ENCODE measurements around the gene ELMO1. TPM values are rescaled to one million over a fixed set of nuclear protein-coding genes. Genes with fewer than 3 reads are reported as not detected.
A peak's percentile ranks its signal among the peaks of the same experiment; 100 is the strongest.

The ELMO1 gene
- total and polyA plus RNA-seq, 8 donors, result 3.0 to 20.6 (median 6.6) TPM

- FAIRE-seq, result no peak
- no peaks in the 10 kb centered on the region for H3K36me3 ChIP-seq
- no peak for ATAC-seq
- 43 to 58% methylated on average over 1 of the region's 1 CpG for WGBS, 2 donors
- H3K27me3 ChIP-seq, result no peaks in the 10 kb centered on the region
- no peak for DNase-seq
- H3K4me3 ChIP-seq, result no peak overlapping the region
- H3K4me1 ChIP-seq, result no peaks in the 10 kb centered on the region
- intact Hi-C loops (cut with DNase I), result no loop called here
- no peak overlapping the region for H3K27ac ChIP-seq
- no peaks in the 10 kb centered on the region for H3K9me3 ChIP-seq
- TF ChIP-seq CTCF (IDR thresholded peaks at IDR 0.05), result no peak
Measured at GRCh38 chr7:36819639-36820038, 629.0 kb downstream of the ELMO1 start.

- no peak overlapping the region for H3K27ac ChIP-seq
- FAIRE-seq (no peak), DNase-seq (no peak), ATAC-seq (peak in 1 of 4 donors; percentile 31)
- no peaks in the 10 kb centered on the region for H3K36me3 ChIP-seq
- 40 to 49% methylated on average over 4 of the region's 4 CpGs for WGBS, 2 donors
- no peak overlapping the region for H3K4me3 ChIP-seq
- no peaks in the 10 kb centered on the region for H3K4me1 ChIP-seq
- intact Hi-C loops (cut with DNase I), result no loop called here
- no peaks in the 10 kb centered on the region for H3K9me3 ChIP-seq
- H3K27me3 ChIP-seq, result no peaks in the 10 kb centered on the region
- TF ChIP-seq CTCF (IDR thresholded peaks at IDR 0.05), result no peak
Measured at GRCh38 chr7:36814311-36814710, 634.4 kb downstream of the ELMO1 start.

GRCh38 chr7:36811807-36812206 lies 636.9 kb downstream of the ELMO1 start:
- DNase-seq, result no peak
- no peak for FAIRE-seq
- H3K27ac ChIP-seq, result no peak overlapping the region
- ATAC-seq, result no peak
- H3K36me3 ChIP-seq, result no peaks in the 10 kb centered on the region
- no peak overlapping the region for H3K4me3 ChIP-seq
- no peaks in the 10 kb centered on the region for H3K27me3 ChIP-seq
- H3K4me1 ChIP-seq, result no peaks in the 10 kb centered on the region
- TF ChIP-seq CTCF (IDR thresholded peaks at IDR 0.05), result no peak
- WGBS, 2 donors, result 77 to 80% methylated on average over 3 of the region's 3 CpGs
- no peaks in the 10 kb centered on the region for H3K9me3 ChIP-seq
- intact Hi-C loops (cut with DNase I), result no loop called here

- no peak for FAIRE-seq
Measured at GRCh38 chr7:36810489-36810888, 638.2 kb downstream of the ELMO1 start.

GRCh38 chr7:36810032-36810431 lies 638.6 kb downstream of the ELMO1 start:
- ATAC-seq, result no peak
- intact Hi-C loops (cut with DNase I), result no loop called here
- Histone ChIP-seq H3K36me3 (no peaks in the 10 kb centered on the region), H3K4me1 (no peaks in the 10 kb centered on the region), H3K9me3 (no peaks in the 10 kb centered on the region), H3K4me3 (no peak overlapping the region), H3K27me3 (no peaks in the 10 kb centered on the region), H3K27ac (no peak overlapping the region)
- no peak for DNase-seq
- no peak for TF ChIP-seq CTCF (IDR thresholded peaks at IDR 0.05)
- WGBS, 2 donors, result 93 to 100% methylated on average over 1 of the region's 1 CpG
- FAIRE-seq, result no peak

More at GRCh38 chr7:36810489-36810888, 638.2 kb downstream of the ELMO1 start:
- H3K27ac ChIP-seq, result no peak overlapping the region
- ATAC-seq, result no peak
- WGBS, 2 donors, result 48 to 74% methylated on average over 2 of the region's 2 CpGs
- H3K27me3 ChIP-seq, result no peaks in the 10 kb centered on the region
- intact Hi-C loops (cut with DNase I), result no loop called here
- DNase-seq, result no peak
- TF ChIP-seq CTCF (IDR thresholded peaks at IDR 0.05), result no peak
- H3K9me3 ChIP-seq, result no peaks in the 10 kb centered on the region
- no peaks in the 10 kb centered on the region for H3K36me3 ChIP-seq
- H3K4me1 ChIP-seq, result no peaks in the 10 kb centered on the region
- H3K4me3 ChIP-seq, result no peak overlapping the region

All from pancreas (tissue), 10 donors.